Skin of body (tissue), 2 donors: ENCODE data around the gene RRAS. TPM values are rescaled to one million over a fixed set of nuclear protein-coding genes. Genes with fewer than 3 reads are reported as not detected.

Experiments used
- DNase-seq: peaks from one replicate; lab custom pipeline; 2025; lab: John Stamatoyannopoulos, UW
- total RNA-seq: library from RNA; depleted of rRNA; stranded (reverse); fragments of >200 nt; gene quantifications from one replicate; pipeline ENCODE4 v1.2.3, GENCODE V29; 2014

Gene RRAS
- total RNA-seq: 10.2 TPM

- DNase-seq: peak; percentile 100
Observed at GRCh38 chr19:49640113-49640898, at the start of gene RRAS. TSS of gene RRAS (minus strand) at chr19:49640143. CDS start at chr19:49640098, 45 bp downstream.

DNA sequence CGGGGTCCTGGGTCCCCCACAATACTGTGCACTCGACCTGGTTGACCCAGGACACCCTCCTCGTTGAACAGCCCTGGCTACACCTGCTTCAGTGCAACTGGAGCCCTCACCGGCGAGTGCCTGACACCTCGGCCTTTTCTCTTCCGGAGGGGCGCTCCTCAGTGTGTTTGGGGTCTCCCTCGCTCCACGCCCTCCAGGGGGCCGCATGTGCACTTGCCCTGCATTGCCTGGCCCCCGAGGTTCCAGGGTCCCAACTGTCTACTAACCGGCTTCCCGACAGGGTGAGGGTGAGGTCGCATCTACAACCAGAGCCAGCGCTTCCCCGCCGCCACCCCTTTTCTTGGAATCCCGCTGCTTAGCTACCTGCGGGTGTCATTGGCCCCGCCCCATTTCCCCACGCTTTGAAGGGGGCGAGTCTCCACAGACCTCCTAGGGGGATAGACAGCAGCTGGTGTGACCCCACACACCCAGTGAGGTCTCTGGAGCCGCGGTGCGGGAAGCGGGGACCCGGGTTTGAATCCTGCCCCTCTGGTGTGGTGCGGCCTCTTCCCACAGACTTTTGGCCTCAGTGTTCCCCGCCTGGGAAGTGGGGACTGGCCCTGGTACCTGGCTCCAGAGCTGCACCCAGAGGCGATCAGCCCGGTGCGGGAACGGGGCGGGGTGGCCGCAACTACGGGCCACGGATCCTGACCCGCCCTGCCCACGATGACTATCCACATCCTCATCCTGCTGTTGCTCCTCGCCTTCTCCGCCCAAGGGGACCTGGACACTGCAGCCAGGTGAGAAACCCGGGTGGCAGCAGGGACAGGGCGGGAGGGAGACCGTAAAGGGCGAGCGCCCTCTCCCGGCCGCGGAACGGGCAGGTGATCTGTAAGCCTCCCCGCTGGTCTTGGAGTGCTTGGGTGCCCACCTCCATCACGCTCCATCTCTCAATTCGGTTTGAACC is 49.5 kb upstream of the RRAS start, which contains the start of gene ADM5:
TSS of gene ADM5 (plus strand) at position 462 of the 946 bp plus-strand sequence. CDS start at position 706, 244 bp downstream.
- DNase-seq: no peak

GRCh38 chr19:49688531-49689132 is 48.7 kb upstream of the RRAS start:
- no peak for DNase-seq

DNA sequence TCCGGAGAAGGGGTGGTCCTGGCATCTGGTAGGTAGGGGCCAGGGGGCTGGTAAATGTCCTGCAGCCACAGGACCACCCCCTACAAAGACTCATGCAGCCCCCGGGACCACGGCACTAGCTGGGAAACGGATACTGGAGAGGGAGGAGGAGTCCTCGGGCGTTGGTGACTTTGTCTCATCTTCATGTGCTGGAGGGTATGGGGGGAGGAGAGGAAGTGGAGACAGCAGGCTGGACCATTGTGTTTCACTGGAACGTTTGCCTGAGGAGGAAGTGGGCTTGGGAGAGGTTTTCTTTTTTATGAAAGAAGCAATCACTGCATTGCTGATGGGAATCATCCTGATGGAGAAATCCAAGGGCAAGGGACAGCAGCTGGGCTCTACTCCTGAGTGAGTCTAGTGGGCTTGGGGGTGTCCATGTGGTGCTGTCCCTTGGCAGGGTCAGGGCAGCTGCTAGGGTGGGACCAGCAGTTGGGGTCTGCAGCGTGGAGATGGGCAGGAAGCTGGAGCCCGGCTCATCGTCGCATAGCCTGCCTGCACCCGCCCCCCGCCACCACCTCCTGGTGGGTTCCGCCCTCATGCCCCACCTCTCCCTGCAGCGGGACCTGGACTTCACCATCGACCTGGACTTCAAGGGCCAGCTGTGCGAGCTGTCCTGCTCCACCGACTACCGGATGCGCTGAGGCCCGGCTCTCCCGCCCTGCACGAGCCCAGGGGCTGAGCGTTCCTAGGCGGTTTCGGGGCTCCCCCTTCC is 47.8 kb upstream of the RRAS start:
- DNase-seq: no peak

DNA sequence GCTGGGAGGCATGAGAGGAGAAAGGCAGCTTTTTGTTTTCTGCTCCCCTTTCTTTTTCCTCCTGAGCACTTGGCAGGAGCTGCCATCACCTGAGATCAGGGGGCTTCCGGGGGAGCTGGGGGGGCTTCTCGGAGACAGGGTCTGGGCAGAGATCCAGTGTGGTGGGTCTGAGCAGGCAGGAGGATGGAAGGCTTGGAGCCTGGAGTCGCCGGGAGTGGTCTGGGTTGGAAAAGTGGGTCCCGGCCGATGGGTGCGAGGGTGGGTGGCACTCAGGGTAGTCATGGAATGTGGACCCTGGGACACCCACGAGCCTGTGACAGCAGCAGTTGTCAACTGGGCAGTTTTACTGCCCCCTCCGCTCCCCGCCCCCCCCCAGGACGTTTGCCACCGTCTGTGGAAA is 47.2 kb upstream of the RRAS start:
- no peak for DNase-seq

- no peak for DNase-seq
Observed at GRCh38 chr19:49686503-49687088, 46.7 kb upstream of the RRAS start.

DNA sequence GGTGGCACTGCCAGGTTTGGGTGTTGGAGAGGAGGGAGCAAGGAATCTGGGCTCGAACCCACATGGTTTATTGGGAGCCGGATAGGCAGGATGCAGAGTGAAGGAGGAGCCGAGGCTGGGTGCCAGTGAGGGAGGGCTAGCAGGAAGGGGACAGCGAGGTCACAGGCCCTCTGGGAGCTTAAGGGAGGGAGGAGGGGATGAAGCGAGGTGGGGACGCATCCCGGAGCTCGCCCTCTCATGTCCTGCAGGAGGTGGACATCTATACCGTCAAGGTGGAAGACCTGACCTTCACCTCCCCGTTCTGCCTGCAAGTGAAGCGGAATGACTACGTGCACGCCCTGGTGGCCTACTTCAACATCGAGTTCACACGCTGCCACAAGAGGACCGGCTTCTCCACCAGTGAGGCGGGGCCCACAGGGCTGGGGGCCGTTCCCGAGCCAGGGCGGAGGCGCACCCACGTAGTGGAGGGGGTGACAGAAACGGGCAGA is 45.9 kb upstream of the RRAS start:
- DNase-seq: no peak

- DNase-seq: no peak
Observed at GRCh38 chr19:49684983-49685553, 45.1 kb upstream of the RRAS start.

GRCh38 chr19:49684251-49684982 is 44.5 kb upstream of the RRAS start:
- no peak for DNase-seq

DNA sequence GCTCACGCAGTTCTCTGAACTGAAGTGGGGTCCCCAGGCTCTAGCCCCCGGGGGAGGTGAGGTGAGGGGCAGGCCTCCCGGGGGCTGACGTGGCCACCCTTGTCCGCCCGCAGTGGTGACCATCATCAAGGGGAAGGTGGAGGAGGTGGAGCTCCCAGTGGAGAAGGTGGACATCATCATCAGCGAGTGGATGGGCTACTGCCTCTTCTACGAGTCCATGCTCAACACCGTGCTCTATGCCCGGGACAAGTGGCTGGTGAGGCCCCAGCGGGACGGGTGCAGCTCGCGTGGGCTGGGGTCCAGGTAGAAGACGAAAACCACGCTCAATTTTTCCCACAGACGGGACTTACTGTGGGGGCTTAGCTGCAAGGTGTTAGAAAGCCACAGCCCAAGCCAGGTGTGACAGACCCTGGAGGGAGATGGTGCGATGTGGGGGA is 43.9 kb upstream of the RRAS start:
- no peak for DNase-seq

DNA sequence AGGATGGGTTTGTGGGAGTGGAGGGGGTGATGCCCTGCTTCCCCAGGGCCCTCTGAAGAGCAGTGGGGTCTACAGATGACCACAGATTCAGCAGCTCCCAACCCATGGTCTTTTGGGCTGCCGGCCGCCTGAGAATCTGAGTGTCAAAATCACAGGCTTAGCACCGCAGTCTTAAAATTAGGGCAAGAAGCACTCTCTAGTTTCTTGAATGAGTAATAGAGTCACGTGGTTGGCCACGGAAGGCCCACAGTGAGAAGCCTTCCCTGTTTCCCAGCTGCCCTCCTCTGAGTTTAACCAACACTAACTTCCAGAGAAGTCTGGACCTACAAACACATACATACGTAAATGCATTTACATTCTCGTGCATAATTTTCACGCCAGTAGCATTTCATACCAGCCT is 42.3 kb upstream of the RRAS start:
- DNase-seq: no peak

DNA sequence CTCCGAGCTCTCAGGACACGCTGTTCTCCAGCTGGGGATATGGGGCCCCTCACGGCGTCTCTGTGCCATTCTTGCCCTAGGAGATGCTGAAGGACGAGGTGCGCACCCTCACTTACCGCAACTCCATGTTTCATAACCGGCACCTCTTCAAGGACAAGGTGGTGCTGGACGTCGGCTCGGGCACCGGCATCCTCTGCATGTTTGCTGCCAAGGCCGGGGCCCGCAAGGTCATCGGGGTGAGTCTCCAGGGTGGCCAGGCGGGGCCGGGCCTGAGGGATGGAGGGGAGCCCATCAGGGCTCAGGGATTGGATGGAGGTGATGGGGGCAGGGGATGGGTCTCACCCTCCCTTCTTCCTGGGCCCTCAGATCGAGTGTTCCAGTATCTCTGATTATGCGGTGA is 41.9 kb upstream of the RRAS start:
- DNase-seq: no peak

DNA sequence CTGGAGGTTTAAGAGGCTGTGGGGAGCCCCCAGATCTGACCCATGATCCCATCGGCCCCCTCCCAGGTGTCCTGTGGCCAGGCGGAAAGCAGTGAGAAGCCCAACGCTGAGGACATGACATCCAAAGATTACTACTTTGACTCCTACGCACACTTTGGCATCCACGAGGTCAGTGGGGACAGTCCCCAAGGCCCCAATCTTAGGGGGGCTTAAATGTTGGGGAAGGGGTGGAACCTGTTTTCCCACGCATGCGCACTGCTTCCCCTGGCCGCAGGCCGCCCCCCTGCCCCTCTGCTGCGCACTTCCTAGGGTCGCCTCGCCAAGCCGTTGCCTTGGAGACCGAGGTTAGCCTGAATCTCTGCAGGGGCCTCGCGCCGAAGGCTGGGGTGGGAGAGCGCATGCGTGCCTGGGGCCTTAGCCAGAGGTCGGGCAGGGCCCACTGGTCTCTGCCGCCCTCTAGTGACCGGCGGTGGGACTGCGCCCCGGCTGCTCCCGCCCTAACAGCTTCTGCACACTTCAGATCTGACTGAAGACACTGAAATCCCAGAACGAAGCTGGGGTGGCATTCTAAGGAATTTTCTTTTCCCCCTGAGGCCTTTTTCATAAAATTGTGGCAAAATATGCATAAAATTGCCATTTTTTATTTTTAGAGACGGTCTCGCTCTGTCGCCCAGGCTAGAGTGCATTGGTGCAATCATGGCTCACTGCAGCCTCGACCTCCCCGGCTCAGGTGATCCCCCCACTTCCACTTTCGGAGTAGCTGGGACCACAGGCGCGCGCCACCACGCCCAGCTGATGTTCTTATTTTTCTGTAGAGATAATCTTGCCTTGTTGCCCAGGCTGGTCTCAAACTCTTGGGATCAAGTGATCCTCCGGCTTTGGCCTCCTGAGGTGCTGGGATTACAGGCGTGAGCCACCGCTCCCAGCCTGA is 40.7 kb upstream of the RRAS start:
- DNase-seq: peak; percentile 90

DNA sequence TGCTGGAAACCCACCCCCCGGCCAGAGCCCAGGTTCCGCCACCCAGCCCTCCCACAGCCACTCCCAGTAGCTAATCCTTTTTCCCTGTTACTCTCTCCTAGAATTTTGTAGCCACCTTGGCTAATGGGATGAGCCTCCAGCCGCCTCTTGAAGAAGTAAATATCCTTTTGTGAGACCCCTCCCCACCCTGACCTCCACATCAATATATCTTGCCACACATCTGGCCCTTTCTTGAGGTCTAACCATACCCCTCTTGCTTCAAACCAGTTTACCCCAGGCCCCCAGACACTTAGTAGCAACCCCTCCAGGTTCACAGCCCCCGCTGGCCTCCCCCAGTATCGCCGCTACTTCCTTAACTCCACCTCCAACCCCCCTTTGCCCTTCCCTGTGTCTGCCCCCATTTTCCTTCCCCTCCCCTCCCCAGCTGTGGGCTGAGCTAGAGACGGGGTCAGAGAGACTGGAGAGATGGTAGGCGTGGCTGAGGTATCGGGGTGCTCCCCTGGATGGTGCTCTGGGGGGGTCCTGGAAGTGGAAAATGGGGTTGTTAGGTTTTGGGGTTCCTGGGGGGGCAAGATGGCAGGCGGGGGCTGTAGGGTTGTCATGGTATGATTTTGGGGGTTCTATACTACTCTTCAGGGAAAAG is 39.9 kb upstream of the RRAS start:
- DNase-seq: no peak

- no peak for DNase-seq
Observed at GRCh38 chr19:49678985-49679770, 39.2 kb upstream of the RRAS start.

DNA sequence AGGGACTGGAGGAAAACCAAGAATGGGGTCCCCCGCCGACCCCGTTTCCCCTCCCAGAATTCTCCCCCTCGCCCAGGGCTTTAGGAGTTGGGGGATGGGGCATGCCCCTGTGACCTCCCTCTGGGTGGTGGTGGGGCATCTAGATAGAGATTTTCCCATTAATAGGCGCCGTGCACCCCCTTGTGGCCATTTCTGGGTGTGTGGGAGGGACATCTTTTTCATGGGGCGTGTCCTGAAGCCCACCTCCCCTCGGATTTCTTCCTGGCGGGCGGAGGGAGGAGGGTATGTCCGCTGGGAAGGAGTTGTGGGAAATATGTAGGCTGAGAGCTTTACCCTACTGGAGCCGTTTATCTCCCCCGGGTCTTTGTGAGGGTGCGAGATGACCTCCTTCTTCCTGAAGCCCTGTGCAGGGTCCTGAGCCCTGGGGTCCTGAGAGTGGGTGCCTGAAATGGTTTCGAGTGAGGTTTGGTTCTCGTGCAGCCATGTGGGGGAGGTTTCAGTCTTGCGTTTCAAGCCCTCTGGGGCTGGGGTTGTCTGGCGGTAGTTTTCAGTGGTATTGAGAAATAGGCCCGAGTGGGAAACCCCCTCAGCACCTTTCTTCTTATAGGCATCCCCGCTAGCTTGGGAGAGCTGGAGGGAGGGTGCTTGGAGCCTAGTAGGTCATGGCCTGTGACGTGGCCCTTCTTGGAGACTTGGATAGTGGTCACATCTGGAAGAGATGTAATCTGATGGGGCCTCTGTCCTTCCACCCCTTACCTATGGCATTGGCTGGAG is 38.1 kb upstream of the RRAS start:
- DNase-seq: peak; percentile 72
